ENCODE results near the gene FOXN3. TPM values are rescaled to one million over a fixed set of nuclear protein-coding genes. Genes with fewer than 3 reads are reported as not detected.
"Not testable (repeated sequence)": the region's sequence is repeated elsewhere in the genome, so short reads cannot be mapped to it uniquely, and the experiment has no call there.

The FOXN3 gene
- total RNA-seq, 1 donor, result 105 TPM

GRCh38 chr14:89255012-89255411 is 162.0 kb downstream of the FOXN3 start:
- Histone ChIP-seq H3K4me3 (ENCODE audit: low read length) (no peak overlapping the region), H3K4me1 (ENCODE audit: insufficient read depth, low read length) (peaks cover 4% of the 10 kb centered on the region), H3K27me3 (ENCODE audit: insufficient read depth, low read length) (no peaks in the 10 kb centered on the region), H3K9me3 (ENCODE audit: low read depth, low read length) (no peaks in the 10 kb centered on the region)

- H3K9me3 ChIP-seq (ENCODE audit: low read depth, low read length), result no peaks in the 10 kb centered on the region
- H3K4me1 ChIP-seq (ENCODE audit: insufficient read depth, low read length), result peaks cover 4% of the 10 kb centered on the region
- no peak overlapping the region for H3K4me3 ChIP-seq (ENCODE audit: low read length)
- no peaks in the 10 kb centered on the region for H3K27me3 ChIP-seq (ENCODE audit: insufficient read depth, low read length)
Measured at GRCh38 chr14:89254166-89254909, 162.7 kb downstream of the FOXN3 start.

GRCh38 chr14:89252887-89253532 is 164.0 kb downstream of the FOXN3 start:
- H3K4me3 ChIP-seq (ENCODE audit: low read length), result no peak overlapping the region
- no peaks in the 10 kb centered on the region for H3K9me3 ChIP-seq (ENCODE audit: low read depth, low read length)
- H3K4me1 ChIP-seq (ENCODE audit: insufficient read depth, low read length), result no peaks in the 10 kb centered on the region
- H3K27me3 ChIP-seq (ENCODE audit: insufficient read depth, low read length), result no peaks in the 10 kb centered on the region

GRCh38 chr14:89251061-89251460 is 166.0 kb downstream of the FOXN3 start:
- no peaks in the 10 kb centered on the region for H3K9me3 ChIP-seq (ENCODE audit: low read depth, low read length)

GRCh38 chr14:89250655-89250975 is 166.4 kb downstream of the FOXN3 start:
- H3K4me3 ChIP-seq (ENCODE audit: low read length); H3K4me1 ChIP-seq (ENCODE audit: insufficient read depth, low read length); H3K27me3 ChIP-seq (ENCODE audit: insufficient read depth, low read length); H3K9me3 ChIP-seq (ENCODE audit: low read depth, low read length): not testable (repeated sequence)

More at GRCh38 chr14:89251061-89251460, 166.0 kb downstream of the FOXN3 start:
- Histone ChIP-seq H3K4me1 (ENCODE audit: insufficient read depth, low read length) (no peaks in the 10 kb centered on the region), H3K4me3 (ENCODE audit: low read length) (no peak overlapping the region), H3K27me3 (ENCODE audit: insufficient read depth, low read length) (no peaks in the 10 kb centered on the region)

- H3K27me3 ChIP-seq (ENCODE audit: insufficient read depth, low read length), result no peaks in the 10 kb centered on the region
- H3K9me3 ChIP-seq (ENCODE audit: low read depth, low read length), result no peaks in the 10 kb centered on the region
- no peak overlapping the region for H3K4me3 ChIP-seq (ENCODE audit: low read length)
- H3K4me1 ChIP-seq (ENCODE audit: insufficient read depth, low read length), result no peaks in the 10 kb centered on the region
Measured at GRCh38 chr14:89249972-89250654, 166.9 kb downstream of the FOXN3 start.

GRCh38 chr14:89249065-89249695 is 167.9 kb downstream of the FOXN3 start:
- Histone ChIP-seq H3K4me1 (ENCODE audit: insufficient read depth, low read length) (no peaks in the 10 kb centered on the region), H3K27me3 (ENCODE audit: insufficient read depth, low read length) (no peaks in the 10 kb centered on the region), H3K9me3 (ENCODE audit: low read depth, low read length) (no peaks in the 10 kb centered on the region), H3K4me3 (ENCODE audit: low read length) (no peak overlapping the region)

GRCh38 chr14:89248411-89249064 is 168.5 kb downstream of the FOXN3 start:
- Histone ChIP-seq H3K9me3 (ENCODE audit: low read depth, low read length) (no peaks in the 10 kb centered on the region), H3K27me3 (ENCODE audit: insufficient read depth, low read length) (no peaks in the 10 kb centered on the region), H3K4me1 (ENCODE audit: insufficient read depth, low read length) (no peaks in the 10 kb centered on the region), H3K4me3 (ENCODE audit: low read length) (no peak overlapping the region)

- no peaks in the 10 kb centered on the region for H3K27me3 ChIP-seq (ENCODE audit: insufficient read depth, low read length)
- no peaks in the 10 kb centered on the region for H3K4me1 ChIP-seq (ENCODE audit: insufficient read depth, low read length)
- no peaks in the 10 kb centered on the region for H3K9me3 ChIP-seq (ENCODE audit: low read depth, low read length)
- no peak overlapping the region for H3K4me3 ChIP-seq (ENCODE audit: low read length)
Measured at GRCh38 chr14:89247457-89248122, 169.4 kb downstream of the FOXN3 start.

- no peaks in the 10 kb centered on the region for H3K27me3 ChIP-seq (ENCODE audit: insufficient read depth, low read length)
- peaks cover 5% of the 10 kb centered on the region for H3K4me1 ChIP-seq (ENCODE audit: insufficient read depth, low read length)
- no peaks in the 10 kb centered on the region for H3K9me3 ChIP-seq (ENCODE audit: low read depth, low read length)
- no peak overlapping the region for H3K4me3 ChIP-seq (ENCODE audit: low read length)
Measured at GRCh38 chr14:89246290-89246689, 170.7 kb downstream of the FOXN3 start.

- Histone ChIP-seq H3K4me3 (ENCODE audit: low read length) (no peak overlapping the region), H3K4me1 (ENCODE audit: insufficient read depth, low read length) (peaks cover 10% of the 10 kb centered on the region), H3K9me3 (ENCODE audit: low read depth, low read length) (no peaks in the 10 kb centered on the region), H3K27me3 (ENCODE audit: insufficient read depth, low read length) (no peaks in the 10 kb centered on the region)
Measured at GRCh38 chr14:89245802-89246201, 171.2 kb downstream of the FOXN3 start.

- H3K4me1 ChIP-seq (ENCODE audit: insufficient read depth, low read length), result peaks cover 15% of the 10 kb centered on the region
Measured at GRCh38 chr14:89244720-89245119, 172.3 kb downstream of the FOXN3 start.

GRCh38 chr14:89243741-89244140 is 173.3 kb downstream of the FOXN3 start:
- peaks cover 15% of the 10 kb centered on the region for H3K4me1 ChIP-seq (ENCODE audit: insufficient read depth, low read length)
- H3K4me3 ChIP-seq (ENCODE audit: low read length), result no peak overlapping the region
- H3K9me3 ChIP-seq (ENCODE audit: low read depth, low read length), result no peaks in the 10 kb centered on the region
- H3K27me3 ChIP-seq (ENCODE audit: insufficient read depth, low read length), result no peaks in the 10 kb centered on the region

More at GRCh38 chr14:89244720-89245119, 172.3 kb downstream of the FOXN3 start:
- Histone ChIP-seq H3K9me3 (ENCODE audit: low read depth, low read length) (no peaks in the 10 kb centered on the region), H3K27me3 (ENCODE audit: insufficient read depth, low read length) (no peaks in the 10 kb centered on the region), H3K4me3 (ENCODE audit: low read length) (no peak overlapping the region)

GRCh38 chr14:89243286-89243685 is 173.7 kb downstream of the FOXN3 start:
- Histone ChIP-seq H3K4me3 (ENCODE audit: low read length) (no peak overlapping the region), H3K27me3 (ENCODE audit: insufficient read depth, low read length) (no peaks in the 10 kb centered on the region), H3K4me1 (ENCODE audit: insufficient read depth, low read length) (peaks cover 15% of the 10 kb centered on the region), H3K9me3 (ENCODE audit: low read depth, low read length) (no peaks in the 10 kb centered on the region)

Measured in mononuclear cell (primary cell).